HG02970 (cell line): ENCODE data around the gene EPHX1.

Experiments used
- ATAC-seq: cut with Tn5 transposase; IDR thresholded peaks from one replicate; pipeline ENCODE4 v1.9.1; 2021; ENCODE audit warnings: mild to moderate bottlenecking, moderate library complexity, moderate number of reproducible peaks; ENCODE audit not compliant: unreplicated experiment, low FRiP score

Gene EPHX1

GRCh38 chr1:225891229-225891972 lies 81.5 kb downstream of the EPHX1 start:
- no peak for ATAC-seq

- no peak for ATAC-seq
Measured at GRCh38 chr1:225892307-225892706, 82.4 kb downstream of the EPHX1 start.
